C4-2B (cell line): ENCODE results near the gene C10orf90.

Experiments
- ZFX ChIP-seq: fragments of 450-650 bp; IDR thresholded peaks from 2 replicates; pipeline ENCODE4 v1.6.1; 2017
- TF ChIP-seq, protein P1 (sequence below): fragments of 450-650 bp; conservative IDR thresholded peaks from 2 replicates; pipeline ENCODE4 v1.5.1; 2017; ENCODE audit warnings: mild to moderate bottlenecking

DNA sequence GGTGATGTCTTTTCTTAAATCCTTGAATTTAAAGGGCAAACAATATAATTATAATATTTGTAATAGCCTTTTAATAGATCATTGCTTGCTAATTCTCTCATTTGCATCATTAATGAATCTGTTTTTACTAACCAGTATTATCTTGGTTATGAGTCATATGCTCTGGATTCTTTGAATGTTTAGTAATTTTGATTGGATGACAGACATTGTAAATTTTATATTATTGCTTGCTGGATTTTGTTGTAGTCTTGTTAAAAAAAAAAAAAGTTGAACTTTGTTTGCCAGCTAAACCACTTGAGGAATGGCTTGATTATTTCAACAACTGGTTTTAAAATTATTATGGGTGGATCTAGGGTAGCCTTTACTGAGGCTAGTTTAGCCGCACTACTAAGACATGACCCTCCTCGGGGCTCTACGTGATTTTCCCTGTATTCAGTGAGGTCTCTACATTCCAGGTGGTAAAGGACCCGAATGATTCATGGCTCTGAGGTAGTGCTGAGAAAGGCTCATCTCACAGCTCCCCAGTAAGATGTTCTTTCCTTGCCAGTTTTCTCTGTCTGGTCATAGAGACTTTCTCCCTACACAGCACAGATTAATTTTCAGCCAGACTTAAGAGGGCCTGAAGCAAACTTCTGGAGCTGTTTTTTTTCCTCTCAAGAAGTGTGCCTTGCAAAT is 8.5 kb downstream of the C10orf90 start:
- TF ChIP-seq, protein P1, sequence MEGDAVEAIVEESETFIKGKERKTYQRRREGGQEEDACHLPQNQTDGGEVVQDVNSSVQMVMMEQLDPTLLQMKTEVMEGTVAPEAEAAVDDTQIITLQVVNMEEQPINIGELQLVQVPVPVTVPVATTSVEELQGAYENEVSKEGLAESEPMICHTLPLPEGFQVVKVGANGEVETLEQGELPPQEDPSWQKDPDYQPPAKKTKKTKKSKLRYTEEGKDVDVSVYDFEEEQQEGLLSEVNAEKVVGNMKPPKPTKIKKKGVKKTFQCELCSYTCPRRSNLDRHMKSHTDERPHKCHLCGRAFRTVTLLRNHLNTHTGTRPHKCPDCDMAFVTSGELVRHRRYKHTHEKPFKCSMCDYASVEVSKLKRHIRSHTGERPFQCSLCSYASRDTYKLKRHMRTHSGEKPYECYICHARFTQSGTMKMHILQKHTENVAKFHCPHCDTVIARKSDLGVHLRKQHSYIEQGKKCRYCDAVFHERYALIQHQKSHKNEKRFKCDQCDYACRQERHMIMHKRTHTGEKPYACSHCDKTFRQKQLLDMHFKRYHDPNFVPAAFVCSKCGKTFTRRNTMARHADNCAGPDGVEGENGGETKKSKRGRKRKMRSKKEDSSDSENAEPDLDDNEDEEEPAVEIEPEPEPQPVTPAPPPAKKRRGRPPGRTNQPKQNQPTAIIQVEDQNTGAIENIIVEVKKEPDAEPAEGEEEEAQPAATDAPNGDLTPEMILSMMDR, result no peak
- no peak for TF ChIP-seq ZFX
